Left lung (tissue), 10 donors: Measurements from ENCODE around the gene ALPK1. TPM values are rescaled to one million over a fixed set of nuclear protein-coding genes. Genes with fewer than 3 reads are reported as not detected.
A peak's percentile ranks its signal among the peaks of the same experiment; 100 is the strongest.

ENCODE experiments used
- ATAC-seq: fragments of 200-7000 bp; cut with Tn5 transposase; one replicate; pipeline ENCODE4 v1.9.1; 2020; ENCODE audit warnings: moderate library complexity
- DNase-seq, 4 donors: peaks; one replicate each; pipeline ENCODE4 v3.0.0-alpha.2; 2013 to 2020
- H3K27ac ChIP-seq, 2 donors: fragments of 200-600 bp; sonication (generic) in 1 of 2; one replicate each; pipeline versions ENCODE4 v1.5.0 to v1.8.0; 2020 to 2021
- H3K27me3 ChIP-seq, 2 donors: fragments of 200-600 bp; sonication (generic) in 1 of 2; one replicate each; pipeline versions ENCODE4 v1.5.0 to v1.8.0; 2020 to 2021
- H3K36me3 ChIP-seq, 2 donors: fragments of 200-600 bp; sonication (generic) in 1 of 2; one replicate each; pipeline versions ENCODE4 v1.5.0 to v1.8.0; 2020 to 2021
- H3K4me1 ChIP-seq, 2 donors: fragments of 200-600 bp; one replicate each; pipeline ENCODE4 v1.8.0; 2021
- H3K4me3 ChIP-seq, 2 donors: fragments of 200-600 bp; sonication (generic) in 1 of 2; one replicate each; pipeline versions ENCODE4 v1.5.0 to v1.8.0; 2020 to 2021; ENCODE audit warnings: mild to moderate bottlenecking in 1 of 2
- H3K9me3 ChIP-seq, 2 donors: fragments of 200-600 bp; sonication (generic) in 1 of 2; one replicate each; pipeline versions ENCODE4 v1.5.0 to v1.8.0; 2020 to 2021
- CTCF ChIP-seq, 2 donors: fragments of 200-600 bp; sonication (generic) in 1 of 2; IDR thresholded peaks; one replicate each; pipeline versions ENCODE4 v1.5.0 to v1.8.0; 2021; ENCODE audit warnings: antibody characterized with exemption in 2 of 2
- intact Hi-C, 2 donors: fragments of 100-400 bp; cut with DNase I; formaldehyde crosslinking; loops; one replicate each; pipeline versions ENCODE4 v1.11.2 to v1.14.2; 2022
- polyA plus RNA-seq, 6 donors: library from polyadenylated mRNA; unstranded; fragments of 120-200 nt; gene quantifications; one replicate each; pipeline ENCODE4 v1.2.1, GENCODE V29; 2013; ENCODE audit not compliant: insufficient read length in 6 of 6
- total RNA-seq, 2 donors: library from RNA; stranded (reverse); fragmentation: NEBNext Ultra II Directional; extraction: Animal tissue kit (Norgen Biotek cat#: 25700); gene quantifications; one replicate each; pipeline ENCODE4 v1.2.1, GENCODE V29; 2021
- donor health status: DM: no; HTN: yes; CAD: no.
- donor health status: DM: no; HTN: no; CAD: no.

The ALPK1 gene
- total and polyA plus RNA-seq, 8 donors = 16.3 to 38.5 (median 22.1) TPM

GRCh38 chr4:112284662-112285411 is 12.3 kb upstream of the ALPK1 start:
- Histone ChIP-seq H3K4me1 (peaks cover 3 to 77% of the 10 kb centered on the region in 2 donors), H3K36me3 (no peaks in the 10 kb centered on the region), H3K27ac (peak overlapping the region; percentile 89 to 90), H3K9me3 (no peaks in the 10 kb centered on the region), H3K27me3 (no peaks in the 10 kb centered on the region), H3K4me3 (peak overlapping the region; percentile 78 to 84)
- ATAC-seq (peak; percentile 41), DNase-seq (peak in 1 of 4 donors; percentile 48)
- TF ChIP-seq CTCF (IDR thresholded peaks at IDR 0.05) = no peak
- intact Hi-C loops = no loop called here

- intact Hi-C loops = no loop called here
- ATAC-seq (no peak), DNase-seq (peak in 1 of 4 donors; percentile 22)
- no peak overlapping the region for H3K4me3 ChIP-seq
- H3K9me3 ChIP-seq = no peaks in the 10 kb centered on the region
- H3K27ac ChIP-seq = peak overlapping the region in 1 of 2 donors; percentile 90
- peaks cover 3 to 68% of the 10 kb centered on the region in 2 donors for H3K4me1 ChIP-seq
- no peak for TF ChIP-seq CTCF (IDR thresholded peaks at IDR 0.05)
- no peaks in the 10 kb centered on the region for H3K27me3 ChIP-seq
- no peaks in the 10 kb centered on the region for H3K36me3 ChIP-seq
Observed at GRCh38 chr4:112287258-112287989, 9.7 kb upstream of the ALPK1 start.

- no peak for DNase-seq
- Histone ChIP-seq H3K36me3 (no peaks in the 10 kb centered on the region), H3K4me1 (peaks cover 0 to 59% of the 10 kb centered on the region in 2 donors), H3K27me3 (no peaks in the 10 kb centered on the region), H3K4me3 (no peak overlapping the region), H3K27ac (peak overlapping the region in 1 of 2 donors; percentile 90), H3K9me3 (no peaks in the 10 kb centered on the region)
- ATAC-seq = no peak
- TF ChIP-seq CTCF (IDR thresholded peaks at IDR 0.05) = no peak
- intact Hi-C loops = no loop called here
Observed at GRCh38 chr4:112288455-112288854, 8.7 kb upstream of the ALPK1 start.

- TF ChIP-seq CTCF (IDR thresholded peaks at IDR 0.05) = no peak
- DNase-seq (no peak), ATAC-seq (no peak)
- Histone ChIP-seq H3K4me1 (peaks cover 0 to 48% of the 10 kb centered on the region in 2 donors), H3K27ac (peak overlapping the region in 1 of 2 donors; percentile 90), H3K36me3 (no peaks in the 10 kb centered on the region), H3K27me3 (no peaks in the 10 kb centered on the region), H3K9me3 (no peaks in the 10 kb centered on the region), H3K4me3 (no peak overlapping the region)
- intact Hi-C loops = no loop called here
Observed at GRCh38 chr4:112289407-112290253, 7.5 kb upstream of the ALPK1 start.
